22Rv1 (cell line): Measurements from ENCODE around the gene ENTPD6.

Experiments used
- ZFX ChIP-seq: fragments of 450-650 bp; IDR thresholded peaks from 2 replicates; pipeline ENCODE4 v1.6.1; 2017; ENCODE audit warnings: antibody characterized with exemption, borderline replicate concordance
- TF ChIP-seq, protein P1 (sequence below): fragments of 450-650 bp; IDR thresholded peaks from 2 replicates; pipeline ENCODE4 v1.5.1; 2017; ENCODE audit warnings: mild to moderate bottlenecking

- TF ChIP-seq, protein P1, sequence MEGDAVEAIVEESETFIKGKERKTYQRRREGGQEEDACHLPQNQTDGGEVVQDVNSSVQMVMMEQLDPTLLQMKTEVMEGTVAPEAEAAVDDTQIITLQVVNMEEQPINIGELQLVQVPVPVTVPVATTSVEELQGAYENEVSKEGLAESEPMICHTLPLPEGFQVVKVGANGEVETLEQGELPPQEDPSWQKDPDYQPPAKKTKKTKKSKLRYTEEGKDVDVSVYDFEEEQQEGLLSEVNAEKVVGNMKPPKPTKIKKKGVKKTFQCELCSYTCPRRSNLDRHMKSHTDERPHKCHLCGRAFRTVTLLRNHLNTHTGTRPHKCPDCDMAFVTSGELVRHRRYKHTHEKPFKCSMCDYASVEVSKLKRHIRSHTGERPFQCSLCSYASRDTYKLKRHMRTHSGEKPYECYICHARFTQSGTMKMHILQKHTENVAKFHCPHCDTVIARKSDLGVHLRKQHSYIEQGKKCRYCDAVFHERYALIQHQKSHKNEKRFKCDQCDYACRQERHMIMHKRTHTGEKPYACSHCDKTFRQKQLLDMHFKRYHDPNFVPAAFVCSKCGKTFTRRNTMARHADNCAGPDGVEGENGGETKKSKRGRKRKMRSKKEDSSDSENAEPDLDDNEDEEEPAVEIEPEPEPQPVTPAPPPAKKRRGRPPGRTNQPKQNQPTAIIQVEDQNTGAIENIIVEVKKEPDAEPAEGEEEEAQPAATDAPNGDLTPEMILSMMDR: no peak
- TF ChIP-seq ZFX: no peak
Observed at GRCh38 chr20:25249198-25249931, 53.9 kb downstream of the ENTPD6 start.
